22Rv1 (cell line): ENCODE results near the gene RGS6.

Source experiments
- ZFX ChIP-seq: fragments of 450-650 bp; IDR thresholded peaks from 2 replicates; pipeline ENCODE4 v1.6.1; 2017; ENCODE audit warnings: antibody characterized with exemption, borderline replicate concordance
- TF ChIP-seq, protein P1 (sequence below): fragments of 450-650 bp; IDR thresholded peaks from 2 replicates; pipeline ENCODE4 v1.5.1; 2017; ENCODE audit warnings: mild to moderate bottlenecking

DNA sequence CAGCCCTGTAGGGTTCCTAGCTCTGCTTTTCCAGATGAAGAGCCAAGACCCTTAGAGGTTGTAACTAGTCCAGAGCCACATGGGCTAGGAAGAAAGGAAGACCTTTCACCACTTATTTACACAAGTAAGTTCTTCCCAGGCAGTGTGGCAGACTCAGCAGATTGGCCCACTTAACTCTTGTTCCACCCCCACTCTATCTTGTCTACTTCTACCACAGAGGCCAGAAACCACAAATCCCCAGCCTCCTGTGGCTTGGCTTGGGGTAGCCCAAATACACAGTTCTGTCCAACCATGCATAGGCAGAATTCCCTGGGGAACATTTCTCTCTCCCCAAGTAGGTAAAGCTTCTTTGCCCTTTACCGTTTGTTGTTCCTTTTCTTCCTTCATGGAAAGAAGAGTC lies 383.5 kb downstream of the RGS6 start:
- TF ChIP-seq, protein P1, sequence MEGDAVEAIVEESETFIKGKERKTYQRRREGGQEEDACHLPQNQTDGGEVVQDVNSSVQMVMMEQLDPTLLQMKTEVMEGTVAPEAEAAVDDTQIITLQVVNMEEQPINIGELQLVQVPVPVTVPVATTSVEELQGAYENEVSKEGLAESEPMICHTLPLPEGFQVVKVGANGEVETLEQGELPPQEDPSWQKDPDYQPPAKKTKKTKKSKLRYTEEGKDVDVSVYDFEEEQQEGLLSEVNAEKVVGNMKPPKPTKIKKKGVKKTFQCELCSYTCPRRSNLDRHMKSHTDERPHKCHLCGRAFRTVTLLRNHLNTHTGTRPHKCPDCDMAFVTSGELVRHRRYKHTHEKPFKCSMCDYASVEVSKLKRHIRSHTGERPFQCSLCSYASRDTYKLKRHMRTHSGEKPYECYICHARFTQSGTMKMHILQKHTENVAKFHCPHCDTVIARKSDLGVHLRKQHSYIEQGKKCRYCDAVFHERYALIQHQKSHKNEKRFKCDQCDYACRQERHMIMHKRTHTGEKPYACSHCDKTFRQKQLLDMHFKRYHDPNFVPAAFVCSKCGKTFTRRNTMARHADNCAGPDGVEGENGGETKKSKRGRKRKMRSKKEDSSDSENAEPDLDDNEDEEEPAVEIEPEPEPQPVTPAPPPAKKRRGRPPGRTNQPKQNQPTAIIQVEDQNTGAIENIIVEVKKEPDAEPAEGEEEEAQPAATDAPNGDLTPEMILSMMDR, result no peak
- TF ChIP-seq ZFX, result no peak
